Ureter (tissue), 1 donor: ENCODE measurements around the gene PAPOLB. TPM values are rescaled to one million over a fixed set of nuclear protein-coding genes. Genes with fewer than 3 reads are reported as not detected.

ENCODE experiments used
- DNase-seq: peaks from one replicate; pipeline ENCODE4 v3.0.0-alpha.2; 2020; ENCODE audit warnings: low spot score
- total RNA-seq: library from RNA; stranded (reverse); gene quantifications from one replicate; pipeline ENCODE4 v1.2.4, GENCODE V29; 2023
- donor health status: DM: yes; HTN: yes; CAD: no.

The PAPOLB gene
- total RNA-seq, 1 donor from 2014 or later, result 0.29 TPM

DNA sequence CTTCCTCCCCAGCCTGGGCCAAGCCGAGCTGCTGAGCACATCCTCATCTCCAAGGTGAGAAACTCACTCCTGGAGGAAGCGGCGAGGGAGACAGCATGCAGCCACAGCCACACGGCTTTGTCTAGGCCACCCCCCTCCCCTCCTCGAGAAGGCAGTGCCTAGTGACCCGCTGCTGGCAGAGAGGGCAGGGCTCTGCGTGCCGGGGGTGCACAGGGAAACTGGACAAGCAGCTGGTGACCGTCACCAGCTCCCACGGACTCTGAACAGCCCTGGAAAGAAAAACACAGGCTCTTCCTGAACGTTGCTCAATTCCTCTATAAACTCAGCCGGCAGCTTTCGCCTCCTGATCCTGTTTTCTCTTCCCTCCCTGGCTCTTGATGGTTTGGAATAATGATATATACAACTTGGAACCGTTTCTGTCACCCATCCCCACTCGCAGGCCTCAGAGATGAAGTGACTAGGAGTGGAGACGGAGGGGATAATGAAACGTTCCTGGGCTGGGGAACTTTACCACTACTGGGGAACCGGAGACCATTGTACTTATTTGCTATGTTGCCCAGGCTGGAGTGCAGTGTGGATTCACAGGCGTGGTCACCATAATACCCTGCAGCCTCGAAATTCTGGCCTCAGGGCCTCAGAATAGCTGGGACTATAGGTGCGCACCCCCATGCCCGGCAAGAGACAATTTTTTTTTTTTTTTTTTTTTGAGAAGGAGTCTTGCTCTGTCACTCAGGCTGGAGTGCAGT lies 19.3 kb downstream of the PAPOLB start:
- no peak for DNase-seq

DNA sequence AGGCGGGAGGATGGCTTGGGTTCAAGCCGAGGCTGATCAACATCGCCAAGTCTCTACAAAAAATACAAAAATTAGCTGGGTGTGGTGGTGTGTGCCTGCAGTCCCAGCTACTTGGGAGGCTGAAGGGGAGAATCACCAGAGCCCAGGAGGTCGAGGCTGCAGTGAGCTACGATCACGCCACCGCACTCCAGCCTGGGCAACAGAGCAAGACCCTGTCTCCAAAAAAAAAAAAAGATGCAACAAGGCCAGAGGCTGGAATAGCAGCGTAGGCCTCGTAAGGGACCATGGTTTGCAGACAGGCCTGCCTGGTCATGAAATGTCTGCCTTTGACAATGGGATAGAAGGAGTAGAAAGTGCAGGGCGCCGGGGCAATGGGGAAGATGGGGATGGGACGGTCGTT lies 20.0 kb downstream of the PAPOLB start:
- no peak for DNase-seq

DNA sequence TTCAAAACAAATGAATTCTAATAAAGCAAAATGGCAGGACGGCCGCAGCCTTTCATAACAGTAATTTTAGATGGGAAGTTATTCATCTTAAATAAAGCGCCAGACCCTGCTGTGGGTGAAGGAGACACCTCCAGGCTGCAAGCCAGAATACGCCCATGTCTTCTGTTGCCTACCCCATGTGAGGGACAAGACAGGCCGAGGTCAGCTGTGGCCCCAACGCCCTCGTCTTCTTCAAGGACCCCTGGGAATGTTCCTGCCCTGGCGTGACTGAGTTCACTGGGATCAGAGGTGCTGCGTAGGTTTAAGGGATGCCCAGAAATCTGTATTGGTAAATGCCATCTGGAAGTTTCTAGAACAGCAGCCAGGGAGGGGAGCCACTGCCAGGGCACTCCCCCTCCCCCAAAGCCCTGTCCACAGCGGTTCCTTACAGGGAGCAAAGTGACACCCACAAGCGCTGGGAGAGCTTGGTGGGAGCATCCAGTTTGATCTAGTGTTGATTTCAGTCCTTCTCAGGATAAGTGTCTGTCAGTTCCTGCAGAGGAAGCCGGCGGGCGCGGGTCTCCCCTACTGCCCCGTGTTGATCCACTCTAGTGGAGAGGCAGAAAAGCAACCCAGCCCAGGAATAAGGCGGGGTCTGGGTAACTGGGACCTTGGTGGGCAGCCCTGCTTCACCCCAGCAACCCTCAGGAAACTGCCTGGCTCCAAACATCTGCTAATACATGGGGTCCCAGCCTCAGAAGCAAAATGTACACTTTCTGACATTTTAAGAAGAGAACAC lies 20.6 kb downstream of the PAPOLB start:
- no peak for DNase-seq

DNA sequence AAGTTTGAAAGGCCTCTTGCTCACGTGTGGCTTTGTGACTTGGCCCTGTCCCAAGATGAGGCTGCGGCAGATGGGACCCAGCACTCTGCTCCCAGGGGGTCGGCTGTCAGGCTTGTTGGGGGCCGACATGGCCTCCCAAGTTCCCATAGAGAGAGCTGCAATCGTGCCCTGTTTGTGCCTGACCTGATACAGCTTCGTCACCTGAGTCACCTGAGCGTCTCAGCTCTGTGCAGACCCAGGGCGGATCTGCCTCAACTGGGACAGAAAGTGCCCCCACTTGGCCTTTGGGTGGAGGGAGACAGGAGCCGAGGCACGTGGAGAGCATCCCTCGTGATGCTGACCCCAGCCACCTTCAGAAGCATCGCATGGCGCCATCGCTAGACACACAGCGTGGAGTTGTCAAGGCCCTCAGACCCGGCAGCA lies 21.7 kb downstream of the PAPOLB start:
- no peak for DNase-seq

DNA sequence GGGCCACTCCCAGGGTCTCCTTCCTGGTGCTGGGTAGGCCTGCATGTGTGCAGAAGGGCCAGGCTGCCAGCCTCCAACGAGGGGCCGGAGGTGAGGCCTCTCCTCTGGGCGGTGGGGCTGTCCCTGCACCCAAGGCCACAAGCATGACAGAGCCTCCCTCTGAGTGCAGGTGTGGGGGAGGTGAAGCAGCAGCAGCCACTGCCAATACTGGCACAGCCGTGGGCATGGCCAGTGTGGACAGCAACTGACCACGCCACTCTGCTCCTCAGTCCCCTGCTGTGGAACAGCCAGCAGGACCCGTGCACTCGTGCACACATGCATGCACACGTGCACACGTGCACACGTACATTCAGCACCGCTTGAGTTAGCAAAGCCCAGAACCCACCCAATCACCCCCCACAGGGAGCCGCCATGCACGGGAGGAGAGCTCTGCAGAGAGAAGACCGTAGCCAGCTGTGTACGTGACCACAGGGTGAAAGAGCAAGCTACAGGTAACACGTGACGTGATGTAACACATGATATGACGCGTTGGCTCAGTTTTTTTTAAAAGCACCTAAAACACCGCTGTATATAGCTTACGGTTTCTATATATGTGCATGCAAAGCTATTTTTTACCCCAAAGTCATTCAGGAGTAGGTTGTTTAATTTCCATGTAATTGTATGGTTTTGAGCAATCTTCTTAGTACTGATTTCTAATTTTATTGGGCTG lies 23.1 kb downstream of the PAPOLB start:
- no peak for DNase-seq

DNA sequence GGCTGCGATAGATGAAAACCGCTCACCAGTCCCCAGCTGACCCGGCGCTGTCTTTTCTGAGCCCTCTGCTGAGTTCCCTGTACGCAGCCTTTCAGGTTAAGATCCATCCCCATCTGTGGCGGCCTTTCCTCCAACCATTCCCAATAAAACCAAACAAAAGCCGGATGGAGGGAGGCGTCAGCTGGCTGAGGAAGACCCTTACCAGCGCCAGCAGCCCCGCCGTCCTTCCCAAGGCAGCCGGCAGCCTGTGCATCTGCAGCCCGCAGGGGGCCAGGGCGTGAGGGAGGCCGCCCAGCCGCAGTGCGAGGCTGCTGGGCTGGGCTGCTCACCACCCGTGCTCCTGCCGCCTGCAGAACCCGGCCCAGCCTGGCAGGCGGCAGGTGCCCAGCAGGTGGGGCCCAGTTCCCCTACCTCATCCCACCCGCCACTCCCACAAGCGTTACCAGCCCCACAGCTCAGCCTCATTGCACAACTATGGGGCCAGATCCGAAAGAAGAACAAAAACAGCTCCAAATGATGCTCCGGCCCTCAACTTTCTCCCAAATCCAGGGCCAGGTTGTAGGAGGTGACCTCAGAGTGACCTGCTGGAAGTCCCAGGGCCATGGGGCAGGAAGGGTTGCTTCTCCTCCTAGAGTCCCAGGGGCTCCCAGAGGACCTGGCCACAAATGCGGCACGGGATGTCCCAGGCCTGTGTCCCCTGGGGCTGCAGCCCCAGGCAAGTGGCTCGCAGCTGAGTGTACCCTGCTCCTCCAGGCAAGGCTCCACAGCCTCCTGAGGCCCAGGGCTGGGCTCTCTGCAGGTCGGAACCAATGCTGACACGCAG lies 23.8 kb downstream of the PAPOLB start:
- DNase-seq, result no peak

DNA sequence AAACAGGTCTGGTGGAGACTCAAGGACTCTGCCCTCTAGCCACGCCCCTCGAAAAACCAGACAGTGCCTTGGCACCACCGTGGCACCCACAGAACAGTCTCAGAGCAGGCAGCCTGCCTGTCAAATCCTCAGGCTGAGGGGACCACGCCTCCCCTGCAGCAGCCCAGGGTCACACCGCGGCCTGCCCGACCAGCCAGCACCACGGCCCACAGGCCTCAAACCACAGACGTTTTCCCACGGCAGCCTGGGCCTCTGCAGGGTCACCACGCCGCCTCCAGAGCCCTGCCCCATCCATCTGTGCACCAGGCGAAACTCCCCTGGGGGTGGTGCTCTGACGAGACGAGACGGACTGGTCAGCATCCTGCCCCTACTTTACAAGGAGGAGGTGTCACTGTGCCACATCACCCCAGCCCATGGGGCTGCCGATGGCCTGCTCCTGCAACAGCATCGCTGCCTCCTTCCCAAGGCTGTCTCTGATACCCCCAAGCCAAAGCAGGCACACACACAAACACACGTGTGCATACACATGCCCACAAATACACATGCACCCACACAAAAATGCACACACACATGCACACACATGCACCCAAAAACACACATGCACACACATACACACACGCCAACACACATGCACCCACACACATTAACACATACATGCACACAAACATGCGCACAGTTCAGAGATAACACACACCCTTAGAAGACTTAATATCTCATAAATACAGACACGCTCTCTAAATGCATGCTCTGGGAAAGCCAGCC lies 24.6 kb downstream of the PAPOLB start:
- no peak for DNase-seq

DNA sequence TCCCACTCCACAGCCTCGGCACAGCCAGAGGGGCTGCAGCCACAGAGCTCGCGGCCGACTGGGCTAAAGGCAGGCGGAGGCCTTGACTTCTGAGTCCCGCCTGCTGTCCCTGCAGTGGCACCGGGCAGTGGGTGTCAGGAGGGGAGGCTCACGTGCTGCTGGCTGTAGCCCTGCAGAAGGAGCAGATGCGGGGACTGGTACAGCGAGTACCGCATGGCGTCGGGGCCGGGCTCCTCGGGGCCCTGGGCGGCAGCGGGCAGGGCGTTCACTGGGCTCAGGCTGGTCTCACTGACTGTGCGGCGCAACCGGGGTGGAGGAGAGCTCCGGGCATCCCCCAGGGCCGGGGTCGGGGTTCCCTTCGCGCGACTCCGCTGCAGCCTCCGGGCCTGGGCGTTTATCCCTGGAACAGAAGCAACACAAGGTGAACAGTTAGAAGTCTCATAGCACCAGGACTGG lies 25.6 kb downstream of the PAPOLB start:
- no peak for DNase-seq

DNA sequence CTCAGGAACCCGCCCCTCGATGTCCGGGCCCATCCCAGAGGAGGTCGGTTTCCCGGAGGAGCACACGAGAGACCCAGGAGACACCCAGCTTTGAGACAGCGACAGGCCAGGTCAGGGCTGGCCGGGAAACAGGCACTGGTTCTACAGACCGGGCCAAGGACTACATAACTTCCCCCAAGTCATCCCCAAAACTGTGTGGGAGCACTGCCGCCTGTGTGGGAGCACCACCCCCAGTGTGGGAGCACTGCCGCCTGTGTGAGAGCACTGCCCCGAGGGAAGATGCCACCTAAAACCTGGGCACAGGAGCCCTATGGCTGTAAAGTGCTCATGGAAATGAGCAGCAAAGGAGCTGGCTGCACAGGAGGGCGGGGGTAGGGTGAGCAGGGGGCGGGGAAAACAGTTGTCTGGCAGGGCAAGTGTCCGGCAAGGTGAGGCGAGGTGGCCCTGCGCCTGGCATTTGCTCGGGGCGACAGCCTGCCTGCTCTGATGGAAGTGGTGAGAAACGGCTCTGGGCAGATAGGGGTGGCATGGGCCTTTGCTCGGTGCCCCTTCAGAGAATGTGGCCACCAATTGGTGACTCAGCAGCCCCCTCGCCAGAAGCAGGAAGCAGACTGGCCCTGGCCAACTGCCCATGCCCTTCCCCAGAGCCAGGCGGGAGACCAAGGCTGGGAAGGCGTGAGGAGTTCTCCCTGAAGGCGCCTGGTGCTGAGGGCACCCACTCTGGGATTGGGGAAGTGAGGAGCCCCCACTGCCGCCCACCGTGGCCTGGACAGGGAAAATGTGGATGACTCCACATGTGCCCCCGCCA lies 26.2 kb downstream of the PAPOLB start:
- no peak for DNase-seq

DNA sequence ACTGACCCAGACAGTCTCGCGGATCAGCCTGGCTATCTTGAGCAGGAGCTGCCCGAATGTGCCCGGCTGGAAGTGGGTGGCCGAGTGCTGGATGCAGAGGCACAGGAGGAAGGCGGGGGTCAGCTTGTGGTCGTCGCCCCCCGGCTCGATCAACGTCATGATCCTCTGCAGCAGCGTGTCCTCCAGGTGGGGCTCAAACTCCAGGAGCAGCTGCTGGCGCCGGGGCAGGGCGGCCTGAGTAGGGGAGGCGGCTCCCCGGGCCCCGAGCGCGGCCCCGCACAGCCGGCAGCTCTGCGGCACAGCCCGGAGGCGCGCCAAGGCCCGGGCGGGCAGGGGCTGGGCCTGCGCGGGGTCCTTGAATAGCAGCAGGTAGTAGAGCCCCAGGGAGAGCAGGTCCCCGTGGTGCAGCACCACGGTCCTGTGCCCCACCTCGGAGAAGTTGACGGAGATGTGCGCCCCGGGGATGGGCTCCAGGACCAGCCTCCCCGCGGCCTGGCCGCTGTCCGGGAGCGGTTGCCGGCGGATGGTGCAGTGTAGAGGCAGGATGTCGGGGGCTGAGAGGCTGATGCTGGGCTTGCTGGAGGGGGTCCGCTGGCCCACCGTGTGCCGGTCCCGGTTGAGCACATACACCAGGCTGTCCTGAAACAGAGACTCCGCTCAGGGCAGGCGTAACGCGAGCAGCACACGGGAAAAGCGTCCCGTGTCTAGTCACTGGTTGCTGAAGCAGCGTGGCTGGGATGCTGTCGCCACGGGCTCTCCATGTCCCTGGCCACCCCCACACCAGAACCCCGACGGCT lies 27.0 kb downstream of the PAPOLB start:
- DNase-seq, result no peak

DNA sequence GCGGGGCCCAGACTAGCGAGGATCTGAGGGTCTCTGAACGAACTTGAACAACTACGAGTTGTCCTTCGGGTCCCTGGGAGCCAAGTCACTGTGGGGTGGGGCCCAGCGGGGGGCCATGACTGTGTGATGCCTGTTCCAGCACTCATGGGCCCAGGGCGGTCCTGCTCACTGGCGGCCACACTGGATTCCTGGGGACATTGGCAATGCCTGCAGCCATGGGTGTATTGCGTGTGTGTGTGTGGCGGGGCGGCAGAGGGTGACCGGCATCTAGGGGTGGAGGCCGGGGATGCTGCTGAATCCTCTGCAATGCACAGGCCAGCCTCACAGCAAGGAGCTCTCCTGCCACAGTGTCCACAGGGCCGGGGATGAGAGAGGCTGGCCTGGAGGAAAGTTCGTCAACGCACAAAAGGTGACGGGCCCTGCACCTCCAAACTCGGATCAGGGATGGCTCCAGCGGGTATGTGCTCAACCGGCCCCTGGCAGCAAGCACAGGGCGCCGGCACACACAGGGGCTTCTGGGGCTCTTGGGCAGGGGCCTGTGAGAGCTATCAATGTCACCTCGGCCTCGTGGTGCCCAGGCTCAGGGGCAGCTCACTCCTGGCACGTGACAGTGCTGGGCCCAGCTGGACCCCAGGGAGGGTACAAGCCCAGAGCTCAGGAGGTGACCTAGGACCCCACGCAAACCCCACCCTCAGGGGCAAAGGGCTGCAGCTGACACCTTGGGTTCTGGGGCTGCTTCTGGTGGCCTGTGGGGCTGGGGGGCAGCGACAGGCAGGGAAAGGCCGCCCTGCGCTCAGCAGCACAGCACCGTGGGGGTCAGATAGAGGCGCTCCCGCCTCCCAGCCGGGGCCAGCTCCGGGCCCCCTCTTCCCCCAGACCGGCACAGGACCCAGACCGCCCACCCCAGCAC lies 27.9 kb downstream of the PAPOLB start:
- no peak for DNase-seq

DNA sequence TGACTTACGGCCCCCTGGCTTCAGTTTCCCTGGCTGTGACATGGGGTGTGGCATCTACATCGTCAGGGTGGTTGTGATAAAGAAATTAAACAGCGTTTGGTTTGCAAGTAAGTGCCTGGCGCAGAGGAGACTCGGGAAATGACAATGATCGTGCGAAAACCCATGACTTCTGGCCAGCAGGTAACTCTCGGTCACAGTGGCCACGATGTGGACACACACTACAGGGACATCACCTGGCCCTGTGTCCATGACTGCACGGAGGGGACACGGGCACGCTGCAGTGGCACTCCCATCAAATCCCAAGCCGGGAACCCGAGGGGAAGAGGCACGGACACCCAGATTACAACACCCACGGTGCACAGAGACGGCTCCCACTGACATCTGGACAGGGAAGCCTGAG lies 28.7 kb downstream of the PAPOLB start:
- DNase-seq, result no peak

DNA sequence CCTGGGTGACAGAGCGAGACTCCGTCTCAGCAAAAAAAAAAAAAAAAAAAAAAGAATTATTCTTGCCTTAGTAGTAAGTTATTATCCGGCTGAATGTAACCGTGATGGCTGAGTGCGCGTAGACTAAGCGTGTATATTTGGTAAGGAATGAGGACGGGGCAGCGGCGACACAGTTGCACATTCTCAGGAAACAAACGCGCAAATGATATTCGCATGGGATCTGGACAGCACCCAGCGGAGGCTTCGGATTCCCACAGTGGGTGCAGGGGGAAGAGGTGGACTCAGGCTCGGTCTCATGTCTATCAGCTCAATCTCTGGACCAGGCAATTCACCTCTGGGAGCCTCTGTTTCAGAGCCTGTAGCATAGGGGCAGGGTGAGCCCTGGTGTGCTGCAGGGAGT lies 29.1 kb downstream of the PAPOLB start:
- no peak for DNase-seq

DNA sequence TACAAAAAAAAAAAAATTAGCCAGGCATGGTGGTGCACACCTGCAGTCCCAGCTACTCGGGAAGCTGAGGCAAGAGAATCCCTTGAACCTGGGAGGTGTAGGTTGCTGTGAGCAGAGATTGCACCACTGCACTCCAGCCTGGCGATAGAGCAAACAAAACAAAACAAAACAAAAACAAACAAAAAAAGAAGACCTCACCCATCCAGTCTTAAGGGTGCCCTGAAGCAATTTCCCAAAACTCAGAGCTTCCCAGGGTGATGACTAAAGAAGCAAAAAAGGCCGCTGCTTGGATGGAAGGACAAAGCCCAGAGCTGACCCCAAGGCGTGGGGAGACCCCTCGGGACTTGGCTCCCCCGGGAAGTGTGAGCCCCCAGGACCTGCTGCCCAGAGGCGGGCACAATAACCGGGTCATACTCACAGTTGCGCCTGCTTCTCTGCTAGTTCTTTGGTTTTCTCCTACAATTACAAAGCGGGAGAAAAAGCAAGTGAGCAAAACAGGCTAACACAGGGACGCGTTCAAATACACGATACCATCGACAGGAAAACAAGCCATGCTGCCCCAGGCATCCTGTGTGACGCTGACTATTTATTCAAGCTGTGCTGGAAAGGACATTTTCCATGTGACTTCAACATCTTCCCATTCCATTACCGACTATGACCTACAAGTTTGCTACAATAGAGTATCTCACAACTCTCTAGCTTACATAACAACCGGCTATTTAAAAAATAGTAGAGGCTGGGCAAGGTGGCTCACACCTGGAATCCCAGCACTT lies 29.9 kb downstream of the PAPOLB start:
- DNase-seq, result no peak

DNA sequence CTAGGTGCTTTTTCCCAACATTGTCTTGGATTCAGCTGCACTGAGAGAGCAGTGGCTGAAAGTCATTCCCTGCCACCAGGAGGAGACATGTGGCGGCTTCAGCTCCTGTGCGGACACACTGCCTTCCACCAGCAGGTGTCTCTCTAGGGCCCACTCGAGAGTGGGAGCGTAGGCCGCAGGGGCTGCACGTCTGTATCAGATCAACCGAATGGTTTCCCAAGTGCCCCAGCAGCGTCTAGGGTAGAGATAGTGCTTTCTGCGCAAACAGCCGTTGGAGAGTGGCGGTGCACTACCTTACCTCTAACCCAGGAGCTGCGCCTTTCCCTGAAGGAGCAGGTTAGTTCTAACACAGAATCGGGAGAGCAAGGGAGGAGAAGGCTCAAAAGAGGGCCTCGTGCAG lies 31.7 kb downstream of the PAPOLB start:
- DNase-seq, result peak; percentile 67

DNA sequence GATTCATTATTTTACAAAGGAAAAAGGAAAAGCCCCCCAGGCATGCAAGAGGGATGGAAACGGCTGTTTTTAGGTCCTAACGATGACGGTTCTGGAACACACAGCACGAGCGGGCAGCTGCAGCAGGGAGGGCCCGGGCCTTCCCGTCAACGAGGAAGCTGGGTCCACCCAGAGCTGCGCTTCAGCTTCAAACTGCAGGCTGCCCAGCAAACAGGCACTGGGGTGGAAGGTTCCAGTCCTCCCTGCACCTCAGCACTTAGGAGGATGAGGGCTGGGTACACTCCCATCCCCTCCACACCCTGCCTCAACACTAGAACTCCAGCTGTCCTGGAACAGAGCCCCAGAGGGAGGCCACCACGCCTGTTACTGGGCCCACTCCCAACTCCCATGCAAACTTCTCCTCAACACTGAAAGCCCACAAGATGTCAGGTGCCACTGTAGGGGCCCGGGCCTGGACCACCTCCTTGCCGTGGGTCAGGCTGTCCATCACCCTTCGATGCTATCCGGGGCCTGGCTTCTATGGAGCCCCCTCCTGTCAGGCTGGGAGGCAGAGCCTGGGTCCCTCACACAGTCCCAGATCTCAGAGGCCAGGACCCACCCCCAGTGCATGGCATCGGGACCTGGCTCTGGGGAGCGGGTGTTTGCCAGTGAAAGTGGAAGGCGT lies 33.0 kb downstream of the PAPOLB start:
- DNase-seq, result no peak

DNA sequence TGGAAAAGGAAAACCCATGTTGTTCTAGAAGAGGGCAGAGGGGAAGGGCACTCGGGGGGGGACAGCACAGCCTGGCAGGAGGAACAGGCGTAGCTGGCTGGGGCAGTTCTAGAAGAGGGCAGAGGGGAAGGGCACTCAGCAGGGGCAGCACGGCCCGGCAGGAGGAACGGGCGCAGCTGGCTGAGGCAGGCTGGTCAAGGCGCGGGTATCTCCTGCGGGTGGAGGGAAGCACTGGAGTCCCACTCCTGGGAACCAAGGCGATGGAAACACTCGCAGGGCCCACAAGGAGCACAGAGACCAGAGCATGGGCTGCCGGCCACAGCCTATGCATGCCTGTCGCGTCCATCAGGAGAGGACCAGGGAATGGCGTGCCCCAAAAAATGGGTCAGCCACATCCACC lies 36.7 kb downstream of the PAPOLB start:
- DNase-seq, result no peak
